Panc1 (cell line): ENCODE results near the gene PDZD4. TPM values are rescaled to one million over a fixed set of nuclear protein-coding genes. Genes with fewer than 3 reads are reported as not detected.
A peak's percentile ranks its signal among the peaks of the same experiment; 100 is the strongest.

Source experiments
- ATAC-seq: fragments of 200-7000 bp; cut with Tn5 transposase; 2 replicates; pipeline ENCODE4 v1.9.1; 2020; ENCODE audit warnings: mild to moderate bottlenecking, moderate library complexity
- BruUV-seq: library from RNA; stranded (reverse); fragments of 400-500 nt; replicated peaks from 2 replicates; lab custom pipeline; 2021; lab: Mats Ljungman, UMichigan
- CTCF ChIA-PET: fragments of 300-600 bp; sonication (Branson Sonifier 250); formaldehyde crosslinking; loops from one replicate; lab custom pipeline; 2022; ENCODE audit warnings: antibody characterized with exemption; lab: Charles Lee
- POLR2A ChIA-PET: fragments of 300-600 bp; sonication (Branson Sonifier 250); formaldehyde crosslinking; loops from one replicate; lab custom pipeline; 2022; ENCODE audit warnings: antibody characterized with exemption; lab: Charles Lee
- DNase-seq: peaks from one replicate; pipeline ENCODE4 v3.0.0-alpha.2; 2010; ENCODE audit warnings: low read depth, low spot score
- H3K27ac ChIP-seq: 2 replicates; pipeline ENCODE4 v1.5.1; 2011; ENCODE audit warnings: mild to moderate bottlenecking, low read length, inconsistent platforms
- H3K27me3 ChIP-seq: fragments of 200-500 bp; sonication (Bioruptor generic); 2 replicates; pipeline ENCODE4 v1.6.0; 2014; ENCODE audit warnings: low read length, inconsistent platforms; ENCODE audit not compliant: control insufficient read depth, insufficient read depth
- H3K36me3 ChIP-seq: fragments of 200-500 bp; sonication (Bioruptor generic); 2 replicates; pipeline ENCODE4 v1.5.1; 2014; ENCODE audit warnings: inconsistent platforms, mild to moderate bottlenecking, low read length, moderate library complexity; ENCODE audit not compliant: control insufficient read depth, insufficient read depth
- H3K4me1 ChIP-seq: 2 replicates; pipeline ENCODE4 v1.5.1; 2011; ENCODE audit warnings: inconsistent platforms, mild to moderate bottlenecking, low read length, moderate library complexity; ENCODE audit not compliant: control insufficient read depth, insufficient read depth
- H3K4me3 ChIP-seq, 2 experiments: 2 replicates each; pipeline ENCODE4 v1.5.1; 2011 to 2012; ENCODE audit warnings: low read depth in 2 of 2, low read length in 2 of 2, mild to moderate bottlenecking in 2 of 2, inconsistent platforms in 1 of 2, moderate library complexity in 1 of 2
- H3K9me3 ChIP-seq: fragments of 200-500 bp; sonication (Bioruptor generic); 2 replicates; pipeline ENCODE4 v1.5.1; 2014; ENCODE audit warnings: low read depth, mild to moderate bottlenecking, inconsistent platforms, low read length, moderate library complexity; ENCODE audit not compliant: control insufficient read depth, insufficient read depth
- POLR2AphosphoS5 ChIP-seq: IDR thresholded peaks from 2 replicates; pipeline ENCODE4 v1.6.1; 2012; ENCODE audit warnings: mild to moderate bottlenecking, low read depth, low read length, moderate library complexity
- SIN3A ChIP-seq: IDR thresholded peaks from 2 replicates; pipeline ENCODE4 v1.6.1; 2012; ENCODE audit warnings: low read depth, mild to moderate bottlenecking, low read length, moderate library complexity, borderline replicate concordance; ENCODE audit not compliant: insufficient read depth
- TCF7L2 ChIP-seq: IDR thresholded peaks from 2 replicates; pipeline ENCODE4 v1.6.1; 2011; ENCODE audit warnings: mild to moderate bottlenecking, low read depth, low read length, inconsistent platforms
- in situ Hi-C: cut with HindIII; loops from 2 replicates; pipeline ENCODE4 v1.10.0; 2016; ENCODE audit warnings: low sequenced_read_pairs, low pct_unique_long_range_greater_than_20kb
- intact Hi-C: fragments of 100-400 bp; cut with micrococcal nuclease; formaldehyde crosslinking; loops from one replicate; pipeline ENCODE4 v1.10.0; 2022; ENCODE audit not compliant: unreplicated experiment
- total RNA-seq: library from RNA; stranded (reverse); gene quantifications from one replicate; pipeline ENCODE4 v1.2.1, GENCODE V29; 2021; ENCODE audit not compliant: unreplicated experiment
- TF ChIP-seq, protein P1 (sequence below), 2 experiments: IDR thresholded peaks; 2 replicates each; pipeline ENCODE4 v1.6.1; 2011 to 2012; ENCODE audit warnings: low read depth in 2 of 2, control low read depth in 1 of 2, low read length in 1 of 2, mild to moderate bottlenecking in 1 of 2, moderate library complexity in 1 of 2; ENCODE audit not compliant: insufficient read depth in 1 of 2
- TF ChIP-seq, protein P2 (sequence below): fragments of 450-650 bp; IDR thresholded peaks from 2 replicates; pipeline ENCODE4 v1.5.1; 2017; ENCODE audit warnings: mild to moderate bottlenecking

PDZD4 gene
- total RNA-seq, 1 experiment from 2014 or later: 37.2 TPM

DNA sequence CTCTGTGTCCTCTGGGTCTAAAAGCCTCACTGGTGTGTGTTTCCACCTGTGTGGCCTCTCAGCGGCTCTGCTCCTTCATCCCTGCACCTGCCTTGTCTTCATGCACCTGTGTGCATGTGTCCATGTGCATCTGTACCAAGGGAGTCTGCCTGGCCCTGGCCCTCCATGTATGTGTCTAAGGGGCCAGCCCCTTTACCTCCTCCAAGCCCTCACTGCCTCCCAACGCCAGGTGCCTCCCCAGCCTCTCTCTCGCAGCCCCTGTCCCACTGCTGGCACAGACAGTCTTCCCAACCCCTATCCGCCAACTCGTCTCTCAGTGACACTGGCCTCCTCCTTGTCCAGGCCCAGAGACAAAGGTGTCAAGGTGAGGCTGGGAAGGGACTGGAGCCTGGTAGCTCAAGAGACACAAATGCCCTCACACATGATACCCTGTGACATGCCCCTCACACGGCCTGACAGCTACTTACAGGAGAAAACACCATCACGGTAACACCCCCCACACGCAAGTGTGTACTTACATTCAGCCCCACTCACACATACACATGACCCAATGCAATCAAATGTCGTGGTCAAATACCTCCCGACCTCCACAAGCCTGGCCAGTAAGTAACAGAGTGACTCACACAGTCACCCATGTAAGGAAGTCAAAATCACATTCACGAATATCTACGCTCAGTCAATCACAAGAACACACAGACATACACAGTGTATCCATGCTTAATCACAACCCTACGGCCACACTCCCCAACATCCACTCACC lies 44.2 kb upstream of the PDZD4 start:
- H3K4me3 ChIP-seq: no peak overlapping the region
- TF ChIP-seq, protein P1, sequence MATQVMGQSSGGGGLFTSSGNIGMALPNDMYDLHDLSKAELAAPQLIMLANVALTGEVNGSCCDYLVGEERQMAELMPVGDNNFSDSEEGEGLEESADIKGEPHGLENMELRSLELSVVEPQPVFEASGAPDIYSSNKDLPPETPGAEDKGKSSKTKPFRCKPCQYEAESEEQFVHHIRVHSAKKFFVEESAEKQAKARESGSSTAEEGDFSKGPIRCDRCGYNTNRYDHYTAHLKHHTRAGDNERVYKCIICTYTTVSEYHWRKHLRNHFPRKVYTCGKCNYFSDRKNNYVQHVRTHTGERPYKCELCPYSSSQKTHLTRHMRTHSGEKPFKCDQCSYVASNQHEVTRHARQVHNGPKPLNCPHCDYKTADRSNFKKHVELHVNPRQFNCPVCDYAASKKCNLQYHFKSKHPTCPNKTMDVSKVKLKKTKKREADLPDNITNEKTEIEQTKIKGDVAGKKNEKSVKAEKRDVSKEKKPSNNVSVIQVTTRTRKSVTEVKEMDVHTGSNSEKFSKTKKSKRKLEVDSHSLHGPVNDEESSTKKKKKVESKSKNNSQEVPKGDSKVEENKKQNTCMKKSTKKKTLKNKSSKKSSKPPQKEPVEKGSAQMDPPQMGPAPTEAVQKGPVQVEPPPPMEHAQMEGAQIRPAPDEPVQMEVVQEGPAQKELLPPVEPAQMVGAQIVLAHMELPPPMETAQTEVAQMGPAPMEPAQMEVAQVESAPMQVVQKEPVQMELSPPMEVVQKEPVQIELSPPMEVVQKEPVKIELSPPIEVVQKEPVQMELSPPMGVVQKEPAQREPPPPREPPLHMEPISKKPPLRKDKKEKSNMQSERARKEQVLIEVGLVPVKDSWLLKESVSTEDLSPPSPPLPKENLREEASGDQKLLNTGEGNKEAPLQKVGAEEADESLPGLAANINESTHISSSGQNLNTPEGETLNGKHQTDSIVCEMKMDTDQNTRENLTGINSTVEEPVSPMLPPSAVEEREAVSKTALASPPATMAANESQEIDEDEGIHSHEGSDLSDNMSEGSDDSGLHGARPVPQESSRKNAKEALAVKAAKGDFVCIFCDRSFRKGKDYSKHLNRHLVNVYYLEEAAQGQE (IDR thresholded peaks at IDR 0.05; ENCODE audit: insufficient read depth in 1 of 2, low read depth in 2 of 2, low read length in 1 of 2): peak in 1 of 2 experiments; percentile 12; a peak in 1 of 4 replicates
- TF ChIP-seq SIN3A: no peak
- TF ChIP-seq, protein P2, sequence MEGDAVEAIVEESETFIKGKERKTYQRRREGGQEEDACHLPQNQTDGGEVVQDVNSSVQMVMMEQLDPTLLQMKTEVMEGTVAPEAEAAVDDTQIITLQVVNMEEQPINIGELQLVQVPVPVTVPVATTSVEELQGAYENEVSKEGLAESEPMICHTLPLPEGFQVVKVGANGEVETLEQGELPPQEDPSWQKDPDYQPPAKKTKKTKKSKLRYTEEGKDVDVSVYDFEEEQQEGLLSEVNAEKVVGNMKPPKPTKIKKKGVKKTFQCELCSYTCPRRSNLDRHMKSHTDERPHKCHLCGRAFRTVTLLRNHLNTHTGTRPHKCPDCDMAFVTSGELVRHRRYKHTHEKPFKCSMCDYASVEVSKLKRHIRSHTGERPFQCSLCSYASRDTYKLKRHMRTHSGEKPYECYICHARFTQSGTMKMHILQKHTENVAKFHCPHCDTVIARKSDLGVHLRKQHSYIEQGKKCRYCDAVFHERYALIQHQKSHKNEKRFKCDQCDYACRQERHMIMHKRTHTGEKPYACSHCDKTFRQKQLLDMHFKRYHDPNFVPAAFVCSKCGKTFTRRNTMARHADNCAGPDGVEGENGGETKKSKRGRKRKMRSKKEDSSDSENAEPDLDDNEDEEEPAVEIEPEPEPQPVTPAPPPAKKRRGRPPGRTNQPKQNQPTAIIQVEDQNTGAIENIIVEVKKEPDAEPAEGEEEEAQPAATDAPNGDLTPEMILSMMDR: no peak
- in situ Hi-C loops: no loop called here
- H3K36me3 ChIP-seq: no peaks in the 10 kb centered on the region; the same call in 1 of the 2 replicates
- H3K27me3 ChIP-seq: no peaks in the 10 kb centered on the region
- peaks cover 34% of the 10 kb centered on the region for H3K4me1 ChIP-seq
- H3K9me3 ChIP-seq: no peaks in the 10 kb centered on the region
- ChIA-PET POLR2A (no interaction called here), CTCF (no interaction called here)
- TSS peak; percentile 5 for BruUV-seq
- intact Hi-C loops: no loop called here
- H3K27ac ChIP-seq: no peak overlapping the region
- no peak for ATAC-seq
- no peak for DNase-seq

DNA sequence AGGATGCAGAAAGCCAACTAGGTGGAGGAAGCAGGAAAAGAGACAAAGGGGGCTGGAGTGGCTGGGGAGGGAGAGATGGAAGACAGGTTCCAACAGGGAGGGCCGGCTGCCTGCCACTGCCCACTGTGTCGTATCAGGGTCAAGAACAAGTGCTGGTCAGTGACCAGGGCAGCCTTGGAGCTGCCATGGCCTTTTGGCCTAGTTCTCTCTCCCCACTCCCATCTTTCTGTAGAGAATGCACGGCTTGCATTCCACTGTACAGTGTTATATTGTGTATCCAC lies 43.7 kb upstream of the PDZD4 start:
- in situ Hi-C loops: no loop called here
- CTCF ChIA-PET: no interaction called here

More for the DNA sequence above, 43.7 kb upstream of the PDZD4 start:
- no TSS peak for BruUV-seq
- intact Hi-C loops: no loop called here
- DNase-seq: no peak
- Histone ChIP-seq H3K4me3 (no peak overlapping the region), H3K36me3 (no peaks in the 10 kb centered on the region; the same call in 1 of the 2 replicates), H3K4me1 (peaks cover 29% of the 10 kb centered on the region), H3K27ac (no peak overlapping the region), H3K27me3 (no peaks in the 10 kb centered on the region), H3K9me3 (no peaks in the 10 kb centered on the region)
- ATAC-seq: no peak
- TF ChIP-seq, protein P1 (IDR thresholded peaks at IDR 0.05; ENCODE audit: insufficient read depth in 1 of 2, low read depth in 2 of 2, low read length in 1 of 2): no peak
- TF ChIP-seq, protein P2: no peak
- TF ChIP-seq SIN3A (no peak), TCF7L2 (no peak), POLR2AphosphoS5 (no peak)
- POLR2A ChIA-PET: no interaction called here
